CD14-positive monocyte (primary cell): ENCODE data around the gene ITPKB. TPM values are rescaled to one million over a fixed set of nuclear protein-coding genes. Genes with fewer than 3 reads are reported as not detected.
"Not testable (repeated sequence)": the region's sequence is repeated elsewhere in the genome, so short reads cannot be mapped to it uniquely, and the experiment has no call there.

Source experiments
- DNase-seq, 3 donors: peaks; one replicate each; pipeline ENCODE4 v3.0.0-alpha.2; 2011 to 2022
- H2AFZ ChIP-seq: 2 replicates; pipeline ENCODE4 v1.6.0; 2012; ENCODE audit warnings: mild to moderate bottlenecking, low read depth, low read length, inconsistent platforms; ENCODE audit not compliant: insufficient read depth, poor library complexity, severe bottlenecking
- H3K27ac ChIP-seq, 2 donors: 1 replicate in 1 of 2; 2 replicates in 1 of 2; pipeline ENCODE4 v1.5.1; 2012 to 2013; ENCODE audit warnings: low read length in 2 of 2, control low read depth in 1 of 2, inconsistent platforms in 1 of 2, low read depth in 1 of 2, mild to moderate bottlenecking in 1 of 2
- H3K27me3 ChIP-seq, 2 donors: one replicate each; pipeline versions ENCODE4 v1.6.0 to v1.6.1; 2011 to 2013; ENCODE audit warnings: low read length in 2 of 2; ENCODE audit not compliant: control insufficient read depth in 2 of 2, insufficient read depth in 2 of 2
- H3K36me3 ChIP-seq, 2 donors: replicated peaks in 1 of 2; 1 replicate in 1 of 2; 2 replicates in 1 of 2; pipeline versions ENCODE4 v1.5.1 to v1.6.1; 2012 to 2013; ENCODE audit warnings: low read length in 2 of 2, control low read depth in 1 of 2, inconsistent platforms in 1 of 2, mild to moderate bottlenecking in 1 of 2; ENCODE audit not compliant: insufficient read depth in 2 of 2, control insufficient read depth in 1 of 2
- H3K4me1 ChIP-seq, 2 donors: 1 replicate in 1 of 2; 2 replicates in 1 of 2; pipeline versions ENCODE4 v1.5.1 to v1.6.1; 2012 to 2013; ENCODE audit warnings: low read length in 2 of 2, control low read depth in 1 of 2, inconsistent platforms in 1 of 2, mild to moderate bottlenecking in 1 of 2, moderate library complexity in 1 of 2; ENCODE audit not compliant: insufficient read depth in 2 of 2, control insufficient read depth in 1 of 2
- H3K4me2 ChIP-seq: replicated peaks from 2 replicates; pipeline ENCODE3; 2012; ENCODE audit warnings: low read length, moderate library complexity, mild to moderate bottlenecking; ENCODE audit not compliant: poor library complexity, severe bottlenecking; ENCODE audit errors: extremely low read depth
- H3K4me3 ChIP-seq, 3 experiments: fragments of 200-600 bp in 1 of 3; sonication (generic) in 1 of 3; replicated peaks in 1 of 3; 1 replicate in 2 of 3; 2 replicates in 1 of 3; pipeline ENCODE4 v1.5.1; 2011 to 2013; ENCODE audit warnings: low read length in 3 of 3, mild to moderate bottlenecking in 3 of 3, control low read depth in 2 of 3, low read depth in 2 of 3, inconsistent platforms in 1 of 3, moderate library complexity in 1 of 3
- H3K79me2 ChIP-seq: 2 replicates; pipeline ENCODE4 v1.6.0; 2012; ENCODE audit warnings: mild to moderate bottlenecking, control low read depth, inconsistent platforms, low read length, moderate library complexity; ENCODE audit not compliant: insufficient read depth
- H3K9ac ChIP-seq: 2 replicates; pipeline ENCODE4 v1.6.0; 2017; ENCODE audit warnings: low read length, mild to moderate bottlenecking; ENCODE audit not compliant: insufficient read depth, poor library complexity, severe bottlenecking
- H3K9me3 ChIP-seq, 2 donors: replicated peaks in 1 of 2; 1 replicate in 1 of 2; 2 replicates in 1 of 2; pipeline versions ENCODE4 v1.5.1 to v1.6.1; 2012 to 2013; ENCODE audit warnings: low read length in 2 of 2, control low read depth in 1 of 2; ENCODE audit not compliant: control insufficient read depth in 1 of 2, insufficient read depth in 1 of 2
- H4K20me1 ChIP-seq: 2 replicates; pipeline ENCODE4 v1.6.0; 2012; ENCODE audit warnings: mild to moderate bottlenecking, low read length, control low read depth, moderate library complexity; ENCODE audit not compliant: insufficient read depth
- H3K27ac Mint-ChIP-seq, 7 donors: one replicate each; pipeline ENCODE4 v1.8.0; 2020; ENCODE audit warnings: mild to moderate bottlenecking in 7 of 7, mixed read lengths in 7 of 7, moderate library complexity in 6 of 7, inconsistent platforms in 2 of 7
- H3K27me3 Mint-ChIP-seq, 3 donors: one replicate each; pipeline ENCODE4 v1.8.0; 2021 to 2022; ENCODE audit warnings: low read depth in 3 of 3, mild to moderate bottlenecking in 3 of 3, mixed read lengths in 3 of 3, moderate library complexity in 3 of 3, inconsistent platforms in 1 of 3
- H3K36me3 Mint-ChIP-seq, 2 donors: one replicate each; pipeline ENCODE4 v1.8.0; 2020; ENCODE audit warnings: mixed read lengths in 2 of 2, inconsistent platforms in 1 of 2, mild to moderate bottlenecking in 1 of 2
- H3K4me1 Mint-ChIP-seq: one replicate; pipeline ENCODE4 v1.8.0; 2020; ENCODE audit warnings: mild to moderate bottlenecking, mixed read lengths
- H3K4me3 Mint-ChIP-seq, 2 donors: one replicate each; pipeline ENCODE4 v1.8.0; 2020; ENCODE audit warnings: mild to moderate bottlenecking in 2 of 2, mixed read lengths in 2 of 2, moderate library complexity in 1 of 2
- H3K9me3 Mint-ChIP-seq, 7 donors: one replicate each; pipeline ENCODE4 v1.8.0; 2020 to 2022; ENCODE audit warnings: mixed read lengths in 7 of 7, mild to moderate bottlenecking in 6 of 7, moderate library complexity in 6 of 7, inconsistent platforms in 2 of 7
- WGBS: methylation state at CpG from one replicate; pipeline ENCODE4 v1.1.5; 2013; ENCODE audit warnings: missing lambda C conversion rate; ENCODE audit not compliant: insufficient coverage; 5-methylcytosine and 5-hydroxymethylcytosine counted together
- intact Hi-C, 2 donors: fragments of 100-400 bp; cut with micrococcal nuclease; formaldehyde crosslinking; loops; one replicate each; pipeline versions ENCODE4 v1.15.0 to v1.15.1; 2023
- polyA plus RNA-seq, 3 donors: library from polyadenylated mRNA; depleted of rRNA in 1 of 3; unstranded in 2 of 3; stranded (reverse) in 1 of 3; fragments of 300-500 nt in 2 of 3; fragments of >200 nt in 1 of 3; fragmentation: Illumina TruSeq in 2 of 3; gene quantifications; 1 replicate in 2 of 3; 2 replicates in 1 of 3; pipeline ENCODE4 v1.2.3, GENCODE V29; 2012 to 2021
- TF ChIP-seq, protein P1 (sequence below): fragments of 200-600 bp; IDR thresholded peaks from one replicate; pipeline ENCODE4 v1.8.0; 2022; ENCODE audit warnings: antibody characterized with exemption, mild to moderate bottlenecking

ITPKB gene
- polyA plus RNA-seq, 3 donors, result 7.3 to 14.4 (median 10.2) TPM

DNA sequence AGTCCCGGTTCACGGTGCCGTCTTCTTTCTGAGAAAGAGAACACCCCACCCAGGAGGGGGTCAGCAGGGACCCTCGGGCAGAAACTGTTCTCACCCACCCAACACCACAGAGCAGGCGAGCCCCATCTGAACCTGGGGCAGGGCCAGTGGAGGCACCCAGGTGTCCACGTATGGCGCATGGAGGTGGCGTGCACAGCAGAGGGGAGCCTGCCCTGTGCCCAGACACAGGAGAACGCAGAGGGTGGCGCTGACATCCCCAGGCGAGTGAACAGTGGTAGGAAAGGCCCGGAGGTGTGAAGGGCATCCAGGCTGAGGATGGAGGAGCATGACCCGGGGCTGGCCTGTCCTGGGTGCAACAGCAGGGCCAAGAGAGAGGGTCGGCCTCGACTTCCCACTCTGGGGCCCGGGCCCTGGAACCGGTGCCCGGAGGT, 99.4 kb downstream of the ITPKB start:
- peaks cover 65 to 73% of the 10 kb centered on the region in 2 donors for H3K36me3 ChIP-seq
- Mint-ChIP-seq H3K27me3 (no peaks in the 10 kb centered on the region), H3K4me3 (no peak overlapping the region), H3K4me1 (peaks cover 36% of the 10 kb centered on the region), H3K27ac (peak overlapping the region in 3 of 7 donors; percentile 55 to 85 (median 60)), H3K9me3 (no peaks in the 10 kb centered on the region), H3K36me3 (peaks cover 63 to 78% of the 10 kb centered on the region in 2 donors)
- H3K9ac ChIP-seq, result no peak overlapping the region
- no peaks in the 10 kb centered on the region for H3K27me3 ChIP-seq
- peaks cover 24 to 33% of the 10 kb centered on the region in 2 donors for H3K4me1 ChIP-seq
- TF ChIP-seq, protein P1, sequence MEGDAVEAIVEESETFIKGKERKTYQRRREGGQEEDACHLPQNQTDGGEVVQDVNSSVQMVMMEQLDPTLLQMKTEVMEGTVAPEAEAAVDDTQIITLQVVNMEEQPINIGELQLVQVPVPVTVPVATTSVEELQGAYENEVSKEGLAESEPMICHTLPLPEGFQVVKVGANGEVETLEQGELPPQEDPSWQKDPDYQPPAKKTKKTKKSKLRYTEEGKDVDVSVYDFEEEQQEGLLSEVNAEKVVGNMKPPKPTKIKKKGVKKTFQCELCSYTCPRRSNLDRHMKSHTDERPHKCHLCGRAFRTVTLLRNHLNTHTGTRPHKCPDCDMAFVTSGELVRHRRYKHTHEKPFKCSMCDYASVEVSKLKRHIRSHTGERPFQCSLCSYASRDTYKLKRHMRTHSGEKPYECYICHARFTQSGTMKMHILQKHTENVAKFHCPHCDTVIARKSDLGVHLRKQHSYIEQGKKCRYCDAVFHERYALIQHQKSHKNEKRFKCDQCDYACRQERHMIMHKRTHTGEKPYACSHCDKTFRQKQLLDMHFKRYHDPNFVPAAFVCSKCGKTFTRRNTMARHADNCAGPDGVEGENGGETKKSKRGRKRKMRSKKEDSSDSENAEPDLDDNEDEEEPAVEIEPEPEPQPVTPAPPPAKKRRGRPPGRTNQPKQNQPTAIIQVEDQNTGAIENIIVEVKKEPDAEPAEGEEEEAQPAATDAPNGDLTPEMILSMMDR, result no peak
- H3K4me2 ChIP-seq, result no peak overlapping the region
- no peaks in the 10 kb centered on the region for H3K9me3 ChIP-seq
- no peaks in the 10 kb centered on the region for H3K79me2 ChIP-seq
- H3K27ac ChIP-seq, result no peak overlapping the region
- no peak overlapping the region for H3K4me3 ChIP-seq
- intact Hi-C loops, result loop anchor here (5.0 to 10.0 kb wide), 3 partner anchors 38 to 295 kb away; partner anchors contain the start of gene ITPKB (in 1 of the 2)
- H4K20me1 ChIP-seq, result no peaks in the 10 kb centered on the region
- WGBS, result 95% methylated on average over 17 of the region's 18 CpGs
- no peak overlapping the region for H2AFZ ChIP-seq
- no peak for DNase-seq

DNA sequence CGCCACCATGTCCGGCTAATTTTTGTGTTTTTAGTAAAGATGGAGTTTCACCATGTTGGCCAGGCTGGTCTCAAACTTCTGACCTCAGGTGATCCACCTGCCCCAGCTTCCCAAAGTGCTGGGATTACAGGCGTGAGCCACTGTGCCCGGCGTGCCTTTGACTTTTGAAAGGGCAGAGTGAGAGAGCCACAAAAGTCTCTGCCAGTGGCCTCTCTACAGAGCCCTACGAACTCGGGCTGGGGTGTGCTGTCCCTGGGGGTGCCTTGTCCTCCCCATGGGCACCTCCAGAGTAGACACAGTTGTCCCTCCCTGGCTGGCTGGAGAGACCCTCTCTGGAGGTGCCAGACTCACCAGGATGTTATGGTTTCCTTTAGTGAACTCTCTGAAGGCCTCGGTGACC, 99.9 kb downstream of the ITPKB start:
- not testable (repeated sequence) for H3K9me3 Mint-ChIP-seq, H3K27me3 Mint-ChIP-seq, H3K4me3 Mint-ChIP-seq, DNase-seq, H4K20me1 ChIP-seq, H3K4me3 ChIP-seq, H2AFZ ChIP-seq, H3K27me3 ChIP-seq, H3K4me2 ChIP-seq, H3K9ac ChIP-seq, H3K79me2 ChIP-seq, H3K27ac ChIP-seq, H3K9me3 ChIP-seq
- H3K36me3 ChIP-seq, result peaks cover 65 to 71% of the 10 kb centered on the region in 2 donors
- WGBS, result 99% methylated on average over 6 of the region's 8 CpGs
- peaks cover 19 to 29% of the 10 kb centered on the region in 2 donors for H3K4me1 ChIP-seq
- H3K27ac Mint-ChIP-seq, result peak overlapping the region in 3 of 7 donors; percentile 55 to 85 (median 60)
- intact Hi-C loops, result loop anchor here in 1 of 2 donors (10.0 kb wide), 2 partner anchors 96 to 296 kb away; partner anchors contain the start of gene ITPKB
- peaks cover 34% of the 10 kb centered on the region for H3K4me1 Mint-ChIP-seq
- peaks cover 65 to 78% of the 10 kb centered on the region in 2 donors for H3K36me3 Mint-ChIP-seq
